IPS-NIHi11 (cell line): Measurements from ENCODE around the gene C1S.
"Not testable (repeated sequence)": the region's sequence is repeated elsewhere in the genome, so short reads cannot be mapped to it uniquely, and the experiment has no call there.

Experiments used
- DNase-seq: peaks from one replicate; pipeline ENCODE4 v3.0.0; 2012; ENCODE audit warnings: mixed read lengths, low spot score

C1S gene

GRCh38 chr12:7046383-7047105 lies 14.0 kb upstream of the C1S start:
- no peak for DNase-seq

DNA sequence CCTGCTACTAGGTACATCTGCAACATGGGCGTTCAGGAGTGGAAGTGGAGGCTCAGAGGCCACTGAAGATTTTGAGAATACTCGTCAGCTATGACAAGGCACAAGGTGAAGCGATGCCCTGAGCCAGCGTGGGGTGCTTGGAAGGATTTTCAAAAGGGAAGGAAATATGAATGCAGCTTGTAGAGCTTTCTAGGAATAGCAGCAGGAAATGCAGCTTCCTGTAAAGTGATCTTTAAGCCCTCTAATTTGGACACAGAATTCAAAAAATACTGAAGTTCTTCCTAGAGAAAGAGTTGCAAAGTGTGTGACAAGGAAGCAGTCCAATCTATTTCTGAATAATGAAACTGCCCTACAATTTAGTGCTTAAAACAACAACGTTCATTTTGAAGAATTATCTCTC lies 13.2 kb upstream of the C1S start:
- DNase-seq: no peak

DNA sequence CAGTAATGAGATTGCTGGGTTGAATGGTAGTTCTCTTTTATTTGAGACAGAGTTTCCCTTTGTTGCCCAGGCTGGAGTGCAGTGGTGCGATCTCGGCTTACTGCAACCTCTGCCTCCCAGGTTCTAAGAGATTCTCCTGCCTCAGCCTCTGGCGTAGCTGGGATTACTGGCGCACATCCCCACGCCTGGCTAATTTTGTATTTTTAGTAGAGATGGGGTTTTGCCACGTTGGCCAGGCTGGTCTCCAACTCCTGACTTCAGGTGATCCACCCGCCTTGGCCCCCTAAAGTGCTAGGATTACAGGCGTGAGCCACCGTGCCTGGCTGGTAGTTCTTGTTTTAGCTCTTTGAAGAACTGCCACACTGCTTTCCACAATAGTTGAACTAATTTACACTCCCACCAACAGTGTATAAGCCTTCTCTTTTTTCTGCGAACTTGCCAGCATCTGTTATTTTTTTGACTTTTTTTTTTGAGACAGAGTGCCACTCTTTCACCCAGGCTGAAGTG lies 11.0 kb upstream of the C1S start:
- not testable (repeated sequence) for DNase-seq

DNA sequence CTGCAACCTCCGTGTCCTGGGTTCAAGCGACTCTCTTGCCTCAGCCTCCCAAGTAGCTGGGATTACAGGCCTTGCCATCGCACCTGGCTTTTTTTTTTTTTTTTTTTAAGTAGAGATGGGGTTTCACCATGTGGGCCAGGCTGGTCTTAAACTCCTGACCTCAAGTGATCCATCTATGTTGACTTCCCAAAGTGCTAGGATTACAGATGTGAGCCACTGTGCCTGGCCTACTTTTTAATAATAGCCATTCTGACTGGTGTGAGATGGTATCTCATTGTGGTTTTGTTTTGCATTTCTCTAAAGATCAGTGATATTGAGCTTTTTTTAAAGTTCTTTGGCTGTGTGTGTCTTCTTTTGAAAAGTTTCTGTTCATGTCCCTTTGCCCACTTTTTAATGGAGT lies 10.5 kb upstream of the C1S start:
- not testable (repeated sequence) for DNase-seq

GRCh38 chr12:7054925-7055324 lies 5.6 kb upstream of the C1S start:
- no peak for DNase-seq

DNA sequence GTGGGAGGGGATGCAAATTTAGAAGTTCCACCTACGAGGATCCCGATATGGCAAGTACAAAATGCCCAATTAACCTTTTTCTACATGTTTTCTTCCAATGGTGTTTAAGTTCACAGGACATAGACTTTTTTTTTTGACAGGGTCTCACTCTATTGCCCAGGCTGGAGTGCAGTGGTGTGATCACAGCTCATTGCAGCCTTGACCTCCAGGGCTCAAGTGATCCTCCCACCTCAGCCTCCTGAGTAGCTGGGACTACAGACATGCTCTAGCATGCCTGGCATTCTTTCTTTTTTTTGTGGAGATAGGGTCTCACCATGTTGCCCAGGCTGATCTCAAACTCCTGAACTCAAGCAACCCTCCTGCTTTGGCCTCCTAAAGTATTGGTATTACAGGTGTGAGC lies 4.8 kb upstream of the C1S start:
- not testable (repeated sequence) for DNase-seq

GRCh38 chr12:7058163-7058845 lies 2.2 kb upstream of the C1S start:
- DNase-seq: no peak

DNA sequence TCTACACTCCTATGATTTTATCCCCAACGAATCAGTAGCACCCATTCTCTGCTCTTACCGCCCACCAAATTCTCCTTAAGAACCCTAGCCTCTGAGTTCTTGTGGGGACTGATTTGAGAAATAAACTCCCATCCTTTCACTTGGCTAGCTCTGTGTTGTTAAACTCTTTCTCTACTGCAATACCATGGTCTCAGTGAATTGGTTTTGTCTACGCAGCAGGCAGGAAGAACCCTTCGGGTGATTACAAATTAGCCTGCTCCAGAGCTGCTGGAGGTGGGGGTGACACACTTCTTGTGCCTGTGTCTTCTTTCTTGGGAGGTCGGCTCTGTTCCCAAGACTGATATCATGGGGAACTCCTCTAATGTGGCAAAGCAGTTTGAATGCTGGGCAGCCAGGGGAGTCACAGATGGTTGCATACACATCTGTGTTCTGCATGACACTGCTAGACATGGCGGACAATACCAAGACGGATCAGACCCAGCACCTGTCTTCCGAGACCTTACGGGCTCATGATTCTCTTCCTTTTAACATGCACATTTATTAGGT lies 1.6 kb upstream of the C1S start:
- DNase-seq: no peak

DNA sequence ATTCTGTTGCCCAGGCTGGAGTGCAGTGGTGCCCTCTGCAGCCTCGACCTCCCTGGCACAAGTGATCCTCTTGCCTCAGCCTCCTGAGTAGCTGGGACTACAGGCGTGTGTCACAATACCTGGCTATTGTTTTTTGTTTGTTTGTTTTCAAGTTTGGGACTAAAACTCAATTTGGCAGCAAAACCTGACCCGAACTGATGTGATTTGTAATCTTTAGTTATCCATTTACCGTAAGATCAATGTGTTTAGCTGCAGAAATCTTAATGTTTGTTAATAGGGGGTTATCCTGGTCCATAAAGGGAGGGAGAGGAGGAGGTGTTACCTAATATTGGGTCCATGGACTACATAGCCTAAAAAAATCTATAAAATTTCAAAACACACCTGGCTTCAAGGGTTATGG lies 738 bp upstream of the C1S start:
- DNase-seq: no peak

DNA sequence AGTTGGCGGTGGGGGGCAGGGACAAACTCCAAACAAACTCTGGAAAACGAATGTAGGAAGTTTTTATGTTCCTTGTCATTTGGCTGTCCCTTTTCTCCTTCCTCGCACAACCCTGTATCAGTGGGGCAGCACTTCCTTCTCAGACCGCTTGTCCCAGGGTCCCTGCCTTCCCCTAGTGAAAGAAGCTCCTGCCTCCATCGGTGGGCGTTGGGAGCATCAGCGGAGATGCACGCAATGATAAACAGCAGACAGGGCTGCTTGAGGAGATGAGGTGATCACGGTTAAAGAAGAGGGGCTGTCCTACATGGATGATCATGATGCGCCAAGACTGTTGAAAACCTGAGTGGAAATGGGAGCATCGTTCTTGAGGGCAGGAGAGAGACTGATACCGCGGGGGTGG lies 620 bp downstream of the C1S start:
- no peak for DNase-seq

- no peak for DNase-seq
These were observed 1.1 kb downstream of the C1S start for GRCh38 chr12:7061596-7061995.

DNA sequence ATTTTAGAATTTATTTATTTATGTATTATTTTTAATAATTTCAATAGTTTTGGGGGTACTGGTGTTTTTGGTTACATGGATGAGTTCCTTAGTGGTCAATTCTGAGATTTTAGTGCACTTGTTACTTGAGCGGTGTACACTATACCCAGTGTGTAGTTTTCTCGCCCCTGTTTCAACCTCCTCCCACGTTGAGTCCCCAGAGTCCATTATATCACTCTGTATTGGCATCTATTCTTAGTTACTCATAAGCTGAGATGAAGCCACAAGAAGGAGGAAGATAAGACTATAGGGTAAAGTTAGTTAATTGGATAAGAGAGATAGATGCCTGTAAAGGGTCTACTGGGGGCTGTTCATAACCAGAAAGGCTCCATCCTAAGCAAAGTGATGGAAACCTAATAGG lies 4.0 kb downstream of the C1S start:
- no peak for DNase-seq

GRCh38 chr12:7065073-7065623 lies 4.6 kb downstream of the C1S start:
- no peak for DNase-seq

DNA sequence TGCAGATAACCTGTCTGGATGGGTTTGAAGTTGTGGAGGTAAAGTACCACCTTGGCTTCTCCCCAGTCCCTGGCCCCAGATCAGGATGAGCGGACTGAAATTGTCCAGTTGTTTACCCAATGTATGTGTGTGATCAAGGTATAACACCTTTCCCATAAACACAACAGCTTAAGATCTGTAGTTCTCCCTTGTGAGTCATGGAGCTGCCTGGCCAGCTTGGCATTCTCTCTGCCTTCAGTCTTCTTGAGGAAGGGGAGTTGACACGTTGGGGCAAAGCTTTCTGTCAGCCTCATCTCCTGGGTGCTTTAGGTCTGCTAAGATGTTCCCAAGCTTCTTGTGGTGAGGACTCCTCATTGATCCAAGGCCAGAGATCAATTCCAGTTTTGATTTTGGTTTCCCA lies 6.1 kb downstream of the C1S start:
- no peak for DNase-seq

- no peak for DNase-seq
These were observed 6.6 kb downstream of the C1S start for GRCh38 chr12:7067096-7067495.

DNA sequence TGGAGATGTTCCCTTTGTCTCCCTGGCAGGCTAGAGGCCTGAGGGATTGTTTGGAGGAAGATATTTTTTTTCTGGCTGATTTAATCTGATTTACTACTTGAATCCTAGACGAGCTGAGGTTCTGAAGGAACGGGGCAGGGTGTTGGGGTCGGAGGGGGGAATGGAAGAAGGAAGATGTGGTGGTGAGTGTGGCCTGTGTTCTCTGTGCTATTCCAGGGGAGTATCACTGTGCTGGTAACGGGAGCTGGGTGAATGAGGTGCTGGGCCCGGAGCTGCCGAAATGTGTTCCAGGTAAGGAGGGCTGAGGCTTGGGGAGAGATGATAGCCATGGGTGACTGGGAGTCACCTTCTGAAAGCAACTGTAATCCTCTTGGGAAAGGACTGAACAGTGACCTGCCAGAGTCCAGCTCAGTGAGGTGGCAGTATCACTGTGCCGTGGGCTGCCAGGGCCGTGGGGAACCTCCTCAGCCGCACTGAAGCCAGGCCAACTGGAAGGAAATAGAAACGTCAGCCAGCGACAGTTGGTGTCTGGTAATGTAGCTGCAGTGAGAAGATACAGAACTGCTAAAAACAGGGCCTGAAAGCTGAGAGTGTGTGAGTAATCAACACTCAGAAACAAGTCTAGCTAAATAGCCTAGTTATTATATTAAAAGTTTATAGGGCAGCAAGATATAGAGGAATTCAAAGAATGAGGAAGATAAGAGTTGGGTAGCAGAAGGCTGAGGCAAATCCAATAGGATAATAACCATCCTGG lies 7.9 kb downstream of the C1S start:
- no peak for DNase-seq

DNA sequence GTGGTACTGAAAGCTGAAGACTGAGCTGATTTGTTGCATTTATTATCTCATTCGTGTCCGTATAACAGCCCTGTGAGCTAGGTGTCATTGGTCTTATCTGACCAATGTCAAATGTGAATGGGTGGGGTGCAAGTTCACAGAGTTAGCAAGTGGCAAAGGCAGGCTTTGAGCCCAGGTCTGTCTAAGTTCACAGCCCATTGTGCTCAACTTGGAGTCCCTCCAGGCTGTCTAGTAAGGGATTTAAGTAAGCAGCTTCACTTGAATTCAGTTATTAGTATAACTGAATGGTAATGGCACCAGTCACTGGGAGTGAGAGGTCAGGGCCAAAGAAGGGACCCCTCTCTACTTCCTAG lies 8.5 kb downstream of the C1S start:
- DNase-seq: no peak

DNA sequence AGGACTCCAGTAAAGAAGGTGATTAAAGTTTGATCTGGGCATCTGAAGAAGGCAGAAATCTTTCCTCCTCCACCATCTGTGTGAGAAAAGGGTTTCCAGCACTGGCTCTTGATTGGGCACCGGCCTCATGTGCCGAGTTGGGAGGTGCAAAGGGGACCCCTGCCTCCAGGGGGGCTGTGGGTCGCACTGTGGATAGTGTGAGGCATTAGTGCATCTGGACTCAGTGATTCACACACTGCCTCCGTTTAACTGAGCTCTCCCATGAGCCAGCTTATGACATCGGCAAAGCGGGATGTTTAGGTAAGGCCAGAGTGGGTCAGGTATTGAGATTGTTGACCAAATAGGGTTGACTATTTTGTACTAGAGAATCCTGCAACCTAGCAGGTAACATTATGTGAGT lies 8.9 kb downstream of the C1S start:
- DNase-seq: no peak

DNA sequence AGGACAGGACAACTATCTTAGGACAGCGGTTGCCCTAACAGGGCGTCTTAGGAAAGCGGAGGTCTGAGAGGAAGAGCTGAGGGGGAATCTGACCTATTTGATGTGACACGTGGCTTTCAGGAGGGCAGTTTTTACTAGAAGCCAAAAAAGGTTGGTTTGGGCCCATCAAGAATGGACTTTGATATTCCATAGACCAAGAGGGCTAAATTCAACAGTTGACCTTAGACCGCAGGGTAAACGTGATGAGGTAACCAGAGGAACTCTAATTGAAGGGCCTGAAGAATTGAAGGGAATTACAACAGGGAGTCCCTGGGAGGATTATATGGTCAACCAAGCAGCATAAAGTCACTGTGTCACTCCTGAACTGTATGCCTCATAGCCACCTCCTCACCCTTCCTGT lies 11.5 kb downstream of the C1S start:
- DNase-seq: no peak

DNA sequence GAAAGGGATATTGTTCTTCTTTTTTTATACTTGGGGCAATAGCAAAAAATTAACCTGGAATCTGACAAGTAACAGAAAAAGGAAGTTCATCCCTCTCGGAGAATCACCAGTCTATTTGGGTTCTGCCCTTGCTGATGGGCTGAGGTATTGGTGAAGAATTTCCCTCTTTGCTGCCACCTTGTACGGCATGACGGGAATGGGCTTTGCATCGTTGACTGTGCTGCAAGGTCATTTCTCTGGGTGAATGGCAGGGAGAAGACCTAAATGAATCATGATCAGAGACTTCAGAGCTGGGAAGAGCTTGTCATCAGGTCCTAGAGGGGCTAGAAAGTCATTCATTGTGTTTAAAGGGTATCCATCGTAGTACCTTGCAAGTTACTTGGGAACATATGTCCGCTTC lies 12.0 kb downstream of the C1S start:
- no peak for DNase-seq

- DNase-seq: no peak
These were observed 13.4 kb downstream of the C1S start for GRCh38 chr12:7073946-7074345.

DNA sequence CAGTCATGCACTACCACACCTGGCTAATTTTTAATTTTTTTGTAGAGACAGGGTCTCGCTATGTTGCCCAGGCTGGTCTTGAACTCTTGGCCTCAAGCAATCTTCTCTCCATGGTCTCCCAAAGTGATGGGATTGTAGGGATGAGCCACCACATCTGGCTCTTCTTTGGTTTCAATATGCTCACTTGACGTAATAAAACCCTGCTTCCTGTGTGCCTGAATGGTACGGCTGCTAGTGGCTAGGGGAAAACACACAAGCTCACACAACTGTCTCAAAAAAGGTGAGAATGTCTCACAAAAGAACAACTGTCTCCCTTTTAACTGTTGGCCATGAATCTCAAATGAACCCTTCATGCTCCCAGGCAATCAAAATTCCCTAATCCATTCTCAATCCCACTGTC lies 15.0 kb downstream of the C1S start:
- DNase-seq: no peak

DNA sequence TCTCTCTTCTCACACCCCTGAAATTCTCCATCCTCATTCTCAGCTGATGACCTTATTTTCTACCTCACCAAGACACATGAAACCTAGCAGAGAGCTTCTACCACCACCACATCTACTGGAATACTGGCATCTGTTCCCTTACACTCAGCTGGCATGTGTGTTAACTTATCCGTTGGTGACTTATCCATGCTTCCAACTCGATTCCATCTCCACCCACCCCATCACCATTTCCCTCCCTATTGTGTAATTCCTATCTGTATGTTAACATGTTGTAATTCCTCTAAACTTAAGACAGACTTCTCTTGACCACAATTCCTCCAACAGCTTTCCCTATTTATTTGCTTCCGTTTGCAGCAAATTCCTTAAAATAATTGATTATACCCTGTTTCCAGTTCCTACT lies 15.4 kb downstream of the C1S start:
- no peak for DNase-seq
